MG63 (cell line): ENCODE data around the gene ELANE. TPM values are rescaled to one million over a fixed set of nuclear protein-coding genes. Genes with fewer than 3 reads are reported as not detected.

Experiments
- DNase-seq: peaks from one replicate; pipeline ENCODE4 v3.0.0-alpha.2; 2020
- H3K27me3 ChIP-seq: fragments of 250-450 bp; sonication (Bioruptor Pico); 2 replicates; pipeline ENCODE4 v1.5.1; 2020; ENCODE audit warnings: mild to moderate bottlenecking, moderate library complexity
- H3K36me3 ChIP-seq: fragments of 250-450 bp; sonication (Bioruptor Pico); 2 replicates; pipeline ENCODE4 v1.5.1; 2020; ENCODE audit warnings: mild to moderate bottlenecking, moderate library complexity
- H3K4me3 ChIP-seq: fragments of 250-450 bp; sonication (Bioruptor Pico); 2 replicates; pipeline ENCODE4 v1.5.1; 2020; ENCODE audit warnings: mild to moderate bottlenecking, moderate library complexity
- H3K9me3 ChIP-seq: fragments of 250-450 bp; sonication (Bioruptor Pico); 2 replicates; pipeline ENCODE4 v1.5.1; 2020; ENCODE audit warnings: mild to moderate bottlenecking, moderate library complexity
- total RNA-seq: library from RNA; depleted of rRNA; stranded (reverse); fragments of >200 nt; shearing (Covaris generic); gene quantifications from 2 replicates; pipeline ENCODE4 v1.2.3, GENCODE V29; 2014; ENCODE audit warnings: low replicate concordance; rRNA removed

The ELANE gene
- total RNA-seq: not detected in 2 replicates

DNA sequence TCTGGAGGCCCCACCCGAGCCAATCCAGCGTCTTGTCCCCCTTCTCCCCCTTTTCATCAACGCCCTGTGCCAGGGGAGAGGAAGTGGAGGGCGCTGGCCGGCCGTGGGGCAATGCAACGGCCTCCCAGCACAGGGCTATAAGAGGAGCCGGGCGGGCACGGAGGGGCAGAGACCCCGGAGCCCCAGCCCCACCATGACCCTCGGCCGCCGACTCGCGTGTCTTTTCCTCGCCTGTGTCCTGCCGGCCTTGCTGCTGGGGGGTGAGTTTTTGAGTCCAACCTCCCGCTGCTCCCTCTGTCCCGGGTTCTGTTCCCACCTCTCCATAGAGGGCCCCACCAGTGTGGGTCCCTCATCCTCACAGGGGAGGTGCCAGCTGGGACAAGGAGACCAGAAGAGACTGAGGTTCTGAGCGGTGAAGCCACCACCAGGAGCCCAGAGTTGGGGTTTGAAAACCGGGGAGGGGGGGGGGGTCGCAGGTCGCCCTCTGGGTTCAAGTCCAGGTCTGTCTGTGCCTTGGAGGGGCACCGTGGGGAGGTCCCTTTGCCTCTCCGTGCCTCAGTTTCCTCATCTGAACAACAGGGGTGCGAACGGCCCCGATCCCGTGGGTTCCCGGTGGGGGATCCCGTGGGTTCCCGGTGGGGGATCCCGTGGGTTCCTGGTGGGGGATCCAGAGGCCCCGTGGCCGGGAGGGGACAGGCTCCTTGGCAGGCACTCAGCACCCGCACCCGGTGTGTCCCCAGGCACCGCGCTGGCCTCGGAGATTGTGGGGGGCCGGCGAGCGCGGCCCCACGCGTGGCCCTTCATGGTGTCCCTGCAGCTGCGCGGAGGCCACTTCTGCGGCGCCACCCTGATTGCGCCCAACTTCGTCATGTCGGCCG is at the start of gene ELANE:
Gene ELANE (plus strand): TSS at position 168 of the 878 bp plus-strand sequence. CDS start 26 bp downstream, at position 194.
- no peak within 1 kb of the TSS for H3K4me3 ChIP-seq
- no peaks in the 10 kb centered on the region for H3K9me3 ChIP-seq
- no peak for DNase-seq
- H3K36me3 ChIP-seq: no peaks in the 10 kb centered on the region
- H3K27me3 ChIP-seq: no peaks in the 10 kb centered on the region

DNA sequence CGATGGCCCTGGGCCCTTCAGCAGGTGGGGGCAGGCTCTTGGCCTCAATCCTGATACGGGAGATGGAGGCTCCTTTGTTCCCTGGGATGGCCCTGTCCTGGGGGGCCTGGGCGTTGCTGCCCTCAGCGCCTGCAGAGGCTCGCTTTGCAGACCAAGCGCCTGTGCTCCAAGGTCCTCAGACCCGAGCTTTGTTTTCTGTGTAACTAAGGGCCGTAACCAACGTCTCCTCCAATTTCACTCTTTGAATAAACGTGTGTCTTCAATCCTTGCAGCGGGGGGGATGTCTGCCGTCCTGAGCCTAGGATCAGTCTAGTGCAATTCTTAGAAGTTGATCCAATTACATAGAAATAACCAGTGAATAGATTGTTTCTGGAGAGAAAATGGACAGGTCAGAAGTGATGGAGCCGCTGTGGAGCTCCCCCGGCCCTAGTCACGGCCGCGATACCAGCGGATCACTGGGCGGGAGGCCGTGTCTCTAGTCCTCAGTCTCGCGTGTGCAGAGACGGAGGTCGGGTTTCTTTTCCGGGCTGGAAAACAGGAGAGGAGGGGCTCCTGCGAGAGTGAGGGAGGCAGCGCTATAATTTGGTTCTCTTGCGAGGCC is 49.5 kb upstream of the ELANE start:
- H3K4me3 ChIP-seq: no peak overlapping the region
- DNase-seq: no peak
- peaks cover 74% of the 10 kb centered on the region for H3K36me3 ChIP-seq
- no peaks in the 10 kb centered on the region for H3K9me3 ChIP-seq
- no peaks in the 10 kb centered on the region for H3K27me3 ChIP-seq

DNA sequence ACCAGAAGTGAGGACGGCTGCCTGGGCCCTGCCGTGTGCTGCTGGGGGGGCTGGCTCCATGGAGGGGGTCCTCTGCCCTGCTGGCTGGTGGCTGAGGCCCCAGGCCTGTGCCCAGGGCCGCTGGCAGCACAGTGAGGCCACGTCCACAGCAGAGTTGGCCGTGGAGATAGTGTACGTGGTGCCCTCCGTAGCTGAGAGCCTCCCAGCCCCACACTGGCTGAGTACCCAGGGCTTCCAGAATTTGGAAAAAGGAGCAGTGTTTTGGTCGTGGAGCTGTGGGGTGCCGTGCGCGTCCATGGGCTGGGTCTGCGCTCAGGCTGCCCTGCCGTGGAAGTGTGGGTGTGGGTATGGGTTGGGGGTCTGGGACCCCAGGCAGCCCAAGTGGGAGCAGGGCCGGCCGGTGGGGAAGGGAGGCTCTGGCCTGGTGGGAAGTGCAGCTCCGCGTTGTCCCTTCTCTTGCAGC is 49.0 kb upstream of the ELANE start:
- H3K9me3 ChIP-seq: no peaks in the 10 kb centered on the region
- peaks cover 77% of the 10 kb centered on the region for H3K36me3 ChIP-seq
- no peak for DNase-seq
- H3K27me3 ChIP-seq: no peaks in the 10 kb centered on the region
- H3K4me3 ChIP-seq: no peak overlapping the region

DNA sequence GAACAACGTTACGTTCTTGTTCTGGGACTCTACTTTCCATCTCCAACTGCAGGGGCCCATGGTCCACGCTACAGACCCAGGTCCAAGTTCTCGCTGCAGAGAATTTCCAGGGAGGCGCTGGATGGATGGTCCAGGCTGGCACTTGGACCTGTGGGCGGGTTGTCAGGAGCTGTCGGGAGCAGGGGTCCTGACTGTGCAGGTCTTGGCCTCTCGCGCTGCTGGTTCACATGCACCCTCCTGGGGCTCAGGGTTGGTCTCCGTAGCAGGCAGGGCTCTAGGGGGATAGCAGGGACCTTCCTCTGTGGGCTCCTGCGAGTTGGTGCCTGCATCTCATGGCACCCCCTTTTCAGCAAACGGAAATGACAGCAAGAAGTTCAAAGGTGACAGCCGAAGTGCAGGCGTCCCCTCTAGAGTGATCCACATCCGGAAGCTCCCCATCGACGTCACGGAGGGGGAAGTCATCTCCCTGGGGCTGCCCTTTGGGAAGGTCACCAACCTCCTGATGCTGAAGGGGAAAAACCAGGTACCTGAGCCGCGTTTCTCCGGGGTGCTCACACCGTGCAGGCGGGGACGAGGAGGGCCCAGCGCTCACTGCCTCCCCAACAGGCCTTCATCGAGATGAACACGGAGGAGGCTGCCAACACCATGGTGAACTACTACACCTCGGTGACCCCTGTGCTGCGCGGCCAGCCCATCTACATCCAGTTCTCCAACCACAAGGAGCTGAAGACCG is 48.3 kb upstream of the ELANE start:
- H3K27me3 ChIP-seq: no peaks in the 10 kb centered on the region
- H3K4me3 ChIP-seq: no peak overlapping the region
- peaks cover 70% of the 10 kb centered on the region for H3K36me3 ChIP-seq
- no peak for DNase-seq
- H3K9me3 ChIP-seq: no peaks in the 10 kb centered on the region

DNA sequence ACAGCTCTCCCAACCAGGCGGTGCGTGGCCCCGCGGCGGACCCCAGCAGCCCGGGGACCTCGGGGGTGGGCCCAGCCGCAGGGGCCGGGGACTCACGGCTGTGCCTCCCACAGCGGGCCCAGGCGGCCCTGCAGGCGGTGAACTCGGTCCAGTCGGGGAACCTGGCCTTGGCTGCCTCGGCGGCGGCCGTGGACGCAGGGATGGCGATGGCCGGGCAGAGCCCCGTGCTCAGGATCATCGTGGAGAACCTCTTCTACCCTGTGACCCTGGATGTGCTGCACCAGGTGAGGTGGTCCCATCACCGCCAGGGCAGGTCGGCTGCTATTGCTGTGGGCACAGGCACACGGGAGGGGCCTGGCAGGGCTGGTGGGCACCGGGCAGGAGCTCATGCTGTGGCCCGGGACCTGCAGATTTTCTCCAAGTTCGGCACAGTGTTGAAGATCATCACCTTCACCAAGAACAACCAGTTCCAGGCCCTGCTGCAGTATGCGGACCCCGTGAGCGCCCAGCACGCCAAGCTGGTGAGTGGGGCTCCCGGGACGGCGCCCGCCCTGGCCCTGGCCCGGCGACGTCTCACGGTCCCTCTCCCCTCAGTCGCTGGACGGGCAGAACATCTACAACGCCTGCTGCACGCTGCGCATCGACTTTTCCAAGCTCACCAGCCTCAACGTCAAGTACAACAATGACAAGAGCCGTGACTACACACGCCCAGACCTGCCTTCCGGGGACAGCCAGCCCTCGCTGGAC is 47.5 kb upstream of the ELANE start:
- H3K36me3 ChIP-seq: peaks cover 69% of the 10 kb centered on the region

GRCh38 chr19:805166-805551 is 46.9 kb upstream of the ELANE start:
- H3K9me3 ChIP-seq: no peaks in the 10 kb centered on the region
- no peak overlapping the region for H3K4me3 ChIP-seq
- H3K36me3 ChIP-seq: peaks cover 69% of the 10 kb centered on the region
- no peaks in the 10 kb centered on the region for H3K27me3 ChIP-seq
- no peak for DNase-seq

More for the DNA sequence above, 47.5 kb upstream of the ELANE start:
- Histone ChIP-seq H3K4me3 (no peak overlapping the region), H3K27me3 (no peaks in the 10 kb centered on the region), H3K9me3 (no peaks in the 10 kb centered on the region)
- DNase-seq: no peak

- Histone ChIP-seq H3K27me3 (no peaks in the 10 kb centered on the region), H3K4me3 (no peak overlapping the region), H3K36me3 (peaks cover 67% of the 10 kb centered on the region), H3K9me3 (no peaks in the 10 kb centered on the region)
- no peak for DNase-seq
Observed at GRCh38 chr19:805600-806550, 46.2 kb upstream of the ELANE start.

- peaks cover 65% of the 10 kb centered on the region for H3K36me3 ChIP-seq
- H3K27me3 ChIP-seq: no peaks in the 10 kb centered on the region
- no peak for DNase-seq
- H3K9me3 ChIP-seq: no peaks in the 10 kb centered on the region
- H3K4me3 ChIP-seq: no peak overlapping the region
Observed at GRCh38 chr19:806815-807421, 45.2 kb upstream of the ELANE start.

- no peaks in the 10 kb centered on the region for H3K9me3 ChIP-seq
- no peak for DNase-seq
- H3K27me3 ChIP-seq: no peaks in the 10 kb centered on the region
- H3K36me3 ChIP-seq: peaks cover 61% of the 10 kb centered on the region
- no peak overlapping the region for H3K4me3 ChIP-seq
Observed at GRCh38 chr19:807627-808422, 44.3 kb upstream of the ELANE start.

- Histone ChIP-seq H3K36me3 (peaks cover 59% of the 10 kb centered on the region), H3K27me3 (no peaks in the 10 kb centered on the region), H3K9me3 (no peaks in the 10 kb centered on the region), H3K4me3 (no peak overlapping the region)
- no peak for DNase-seq
Observed at GRCh38 chr19:808423-808775, 43.7 kb upstream of the ELANE start.

- Histone ChIP-seq H3K36me3 (peaks cover 45% of the 10 kb centered on the region), H3K9me3 (no peaks in the 10 kb centered on the region)
- no peak for DNase-seq
Observed at GRCh38 chr19:810077-810855, 41.8 kb upstream of the ELANE start.

GRCh38 chr19:810883-811489 is 41.1 kb upstream of the ELANE start:
- Histone ChIP-seq H3K36me3 (peaks cover 41% of the 10 kb centered on the region), H3K4me3 (no peak overlapping the region), H3K27me3 (no peaks in the 10 kb centered on the region), H3K9me3 (no peaks in the 10 kb centered on the region)
- DNase-seq: no peak

More at GRCh38 chr19:810077-810855, 41.8 kb upstream of the ELANE start:
- Histone ChIP-seq H3K4me3 (no peak overlapping the region), H3K27me3 (no peaks in the 10 kb centered on the region)

DNA sequence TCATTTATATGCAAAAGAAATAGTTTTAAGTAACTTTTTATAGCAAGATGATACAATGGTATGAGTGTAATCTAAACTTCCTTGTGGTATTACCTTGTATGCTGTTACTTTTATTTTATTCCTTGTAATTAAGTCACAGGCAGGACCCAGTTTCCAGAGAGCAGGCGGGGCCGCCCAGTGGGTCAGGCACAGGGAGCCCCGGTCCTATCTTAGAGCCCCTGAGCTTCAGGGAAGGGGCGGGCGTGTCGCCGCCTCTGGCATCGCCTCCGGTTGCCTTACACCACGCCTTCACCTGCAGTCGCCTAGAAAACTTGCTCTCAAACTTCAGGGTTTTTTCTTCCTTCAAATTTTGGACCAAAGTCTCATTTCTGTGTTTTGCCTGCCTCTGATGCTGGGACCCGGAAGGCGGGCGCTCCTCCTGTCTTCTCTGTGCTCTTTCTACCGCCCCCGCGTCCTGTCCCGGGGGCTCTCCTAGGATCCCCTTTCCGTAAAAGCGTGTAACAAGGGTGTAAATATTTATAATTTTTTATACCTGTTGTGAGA is 40.5 kb upstream of the ELANE start:
- H3K9me3 ChIP-seq: no peaks in the 10 kb centered on the region
- no peak for DNase-seq
- H3K4me3 ChIP-seq: no peak overlapping the region
- no peaks in the 10 kb centered on the region for H3K27me3 ChIP-seq
- H3K36me3 ChIP-seq: peaks cover 39% of the 10 kb centered on the region
